T-helper 17 cell (primary cell): ENCODE measurements around the gene LNX1. TPM values are rescaled to one million over a fixed set of nuclear protein-coding genes. Genes with fewer than 3 reads are reported as not detected.

Experiments used
- ATAC-seq: fragments of 150-1000 bp; cut with Tn5 transposase; 2 replicates; pipeline ENCODE4 v1.10.0; 2021; ENCODE audit warnings: mild to moderate bottlenecking, moderate library complexity
- DNase-seq, 3 donors: peaks; one replicate each; pipeline versions ENCODE4 v3.0.0 to v3.0.0-alpha.2; 2020 to 2021
- H3K9me3 ChIP-seq: one replicate; pipeline ENCODE4 v1.7.0; 2013; ENCODE audit warnings: low read length, mild to moderate bottlenecking; ENCODE audit not compliant: control insufficient read depth, poor library complexity, severe bottlenecking
- H3K27ac Mint-ChIP-seq: one replicate; pipeline ENCODE4 v1.8.0; 2022; ENCODE audit warnings: mild to moderate bottlenecking, moderate library complexity, mixed read lengths
- H3K27me3 Mint-ChIP-seq: one replicate; pipeline ENCODE4 v1.8.0; 2022; ENCODE audit warnings: mixed read lengths
- H3K36me3 Mint-ChIP-seq: one replicate; pipeline ENCODE4 v1.8.0; 2022; ENCODE audit warnings: low read depth, mixed read lengths
- H3K4me1 Mint-ChIP-seq: one replicate; pipeline ENCODE4 v1.8.0; 2022; ENCODE audit warnings: mild to moderate bottlenecking, mixed read lengths
- H3K4me3 Mint-ChIP-seq: one replicate; pipeline ENCODE4 v1.8.0; 2022; ENCODE audit warnings: mild to moderate bottlenecking, moderate library complexity, mixed read lengths
- total RNA-seq, 4 donors: library from RNA in 2 of 4; stranded (reverse) in 2 of 4; gene quantifications; one replicate each; pipeline ENCODE4 v1.2.3 and lab custom pipeline; 2022 to 2026

LNX1 gene
- total RNA-seq, 2 donors from 2014 or later = not detected

DNA sequence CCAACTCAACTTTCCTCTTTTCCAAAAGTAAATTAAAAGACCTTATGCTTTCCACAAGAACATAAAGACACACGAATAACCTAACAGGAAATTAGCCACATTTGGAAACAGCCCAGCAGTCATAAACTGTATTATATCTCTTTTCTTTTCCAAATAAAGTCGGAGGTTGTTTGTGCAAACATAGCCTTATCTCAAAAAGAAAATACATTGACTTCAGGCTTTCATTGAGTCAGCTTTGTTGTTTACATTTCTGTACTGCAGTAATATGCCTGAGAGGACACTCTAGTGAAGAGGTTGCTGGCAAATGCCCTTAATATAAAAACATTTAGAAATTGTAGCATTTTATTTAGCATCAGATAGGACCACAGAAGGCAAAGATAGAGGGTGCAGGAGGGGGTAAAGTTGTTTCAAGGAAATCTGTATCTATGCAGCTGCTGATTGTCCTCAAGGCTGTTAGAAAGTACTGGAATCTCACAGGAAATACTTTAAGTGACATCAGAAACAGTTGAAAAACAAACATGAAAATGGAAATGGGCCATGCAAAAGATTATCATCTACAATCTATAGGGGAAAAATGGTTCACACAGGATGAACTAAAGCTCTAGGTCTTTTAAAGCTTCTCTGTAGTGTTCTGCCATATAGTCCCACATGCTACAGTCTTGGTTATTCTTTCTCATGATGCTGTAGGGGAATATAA lies 14.5 kb downstream of the LNX1 start:
- no peak overlapping the region for H3K4me3 Mint-ChIP-seq
- H3K36me3 Mint-ChIP-seq = no peaks in the 10 kb centered on the region
- H3K9me3 ChIP-seq = no peaks in the 10 kb centered on the region
- ATAC-seq = no peak
- no peaks in the 10 kb centered on the region for H3K4me1 Mint-ChIP-seq
- peaks cover 12% of the 10 kb centered on the region for H3K27me3 Mint-ChIP-seq
- DNase-seq = no peak
- H3K27ac Mint-ChIP-seq = no peak overlapping the region

DNA sequence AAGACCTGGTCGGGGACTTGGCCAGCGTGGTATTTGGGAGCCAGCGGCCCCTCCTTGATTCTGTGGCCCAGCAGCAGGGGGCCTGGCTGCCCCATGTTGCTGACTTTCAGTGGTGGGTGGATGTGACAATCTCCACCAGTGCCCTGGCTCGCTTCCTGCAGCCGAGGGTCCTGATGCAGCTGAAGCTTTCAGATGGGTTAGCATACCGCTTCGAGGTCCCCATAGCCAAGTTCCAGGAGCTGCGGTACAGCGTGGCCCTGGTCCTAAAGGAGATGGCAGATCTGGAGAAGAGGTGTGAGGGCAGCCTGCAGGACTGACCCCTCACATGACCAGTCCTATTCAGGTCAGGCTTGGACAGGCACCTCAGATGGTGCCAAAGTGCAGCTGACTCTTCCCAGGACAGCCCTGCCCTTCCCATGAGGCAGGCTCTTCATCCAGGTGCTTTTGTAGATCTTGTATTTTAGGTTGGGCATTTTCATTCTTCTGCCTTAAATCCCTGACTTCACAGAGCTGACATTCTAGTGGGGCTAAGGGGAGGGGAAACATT lies 15.1 kb downstream of the LNX1 start:
- H3K27ac Mint-ChIP-seq = no peak overlapping the region
- no peaks in the 10 kb centered on the region for H3K9me3 ChIP-seq
- no peaks in the 10 kb centered on the region for H3K4me1 Mint-ChIP-seq
- peaks cover 12% of the 10 kb centered on the region for H3K27me3 Mint-ChIP-seq
- no peaks in the 10 kb centered on the region for H3K36me3 Mint-ChIP-seq
- DNase-seq (no peak), ATAC-seq (no peak)
- H3K4me3 Mint-ChIP-seq = no peak overlapping the region

DNA sequence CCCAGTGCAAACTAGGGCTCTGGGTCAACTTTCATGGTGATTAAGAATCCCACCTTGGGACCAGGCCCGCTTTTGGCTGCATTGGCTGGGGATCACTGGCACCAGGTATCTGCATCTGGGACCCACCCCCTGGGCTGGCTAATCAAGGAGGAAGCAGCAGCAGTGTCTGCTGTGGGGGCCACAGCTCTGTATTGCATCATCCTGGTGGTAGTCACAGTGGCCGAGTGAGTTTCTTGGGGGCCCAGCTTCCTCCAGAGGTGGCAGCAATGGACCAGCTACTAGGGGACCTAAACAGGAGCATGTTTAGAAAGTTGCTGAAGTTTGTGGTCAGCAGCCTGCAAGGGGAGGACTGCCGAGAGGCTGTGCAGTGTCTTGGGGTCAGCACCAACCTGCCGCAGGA lies 15.7 kb downstream of the LNX1 start:
- ATAC-seq (no peak), DNase-seq (no peak)
- no peaks in the 10 kb centered on the region for H3K36me3 Mint-ChIP-seq
- H3K4me1 Mint-ChIP-seq = no peaks in the 10 kb centered on the region
- H3K27ac Mint-ChIP-seq = no peak overlapping the region
- H3K4me3 Mint-ChIP-seq = no peak overlapping the region
- H3K27me3 Mint-ChIP-seq = peaks cover 11% of the 10 kb centered on the region
- no peaks in the 10 kb centered on the region for H3K9me3 ChIP-seq

GRCh38 chr4:53574528-53574927 lies 16.8 kb downstream of the LNX1 start:
- H3K36me3 Mint-ChIP-seq = no peaks in the 10 kb centered on the region
- no peak overlapping the region for H3K4me3 Mint-ChIP-seq
- H3K27ac Mint-ChIP-seq = no peak overlapping the region
- no peaks in the 10 kb centered on the region for H3K9me3 ChIP-seq
- ATAC-seq = no peak
- no peak for DNase-seq
- H3K27me3 Mint-ChIP-seq = peaks cover 5% of the 10 kb centered on the region
- H3K4me1 Mint-ChIP-seq = no peaks in the 10 kb centered on the region

DNA sequence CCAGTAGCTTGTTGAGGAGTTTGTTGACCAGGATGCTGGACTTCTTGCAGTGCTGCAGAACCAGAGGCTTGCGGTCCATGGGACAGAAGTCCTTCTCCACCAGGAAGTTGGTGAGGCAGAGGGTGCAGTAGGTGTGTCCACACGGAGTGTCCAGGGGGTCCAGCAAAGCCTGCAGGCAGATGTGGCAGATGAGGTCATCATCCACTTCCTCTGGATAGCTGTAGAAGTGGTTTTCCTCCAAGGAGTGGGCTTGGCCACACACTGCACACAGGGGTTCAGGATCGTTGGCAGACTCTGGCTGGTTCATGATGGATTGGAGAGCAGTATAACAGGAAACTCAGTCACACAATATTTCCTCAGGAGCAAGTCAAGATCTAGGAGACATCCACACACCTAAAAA lies 17.6 kb downstream of the LNX1 start:
- Mint-ChIP-seq H3K27me3 (peaks cover 5% of the 10 kb centered on the region), H3K27ac (no peak overlapping the region), H3K4me3 (no peak overlapping the region), H3K36me3 (no peaks in the 10 kb centered on the region), H3K4me1 (no peaks in the 10 kb centered on the region)
- DNase-seq (no peak), ATAC-seq (no peak)
- H3K9me3 ChIP-seq = no peaks in the 10 kb centered on the region

GRCh38 chr4:53572600-53572994 lies 18.7 kb downstream of the LNX1 start:
- ATAC-seq = no peak
- Mint-ChIP-seq H3K27me3 (peaks cover 5% of the 10 kb centered on the region), H3K36me3 (no peaks in the 10 kb centered on the region), H3K4me1 (no peaks in the 10 kb centered on the region), H3K27ac (no peak overlapping the region), H3K4me3 (no peak overlapping the region)
- no peaks in the 10 kb centered on the region for H3K9me3 ChIP-seq
- no peak for DNase-seq

DNA sequence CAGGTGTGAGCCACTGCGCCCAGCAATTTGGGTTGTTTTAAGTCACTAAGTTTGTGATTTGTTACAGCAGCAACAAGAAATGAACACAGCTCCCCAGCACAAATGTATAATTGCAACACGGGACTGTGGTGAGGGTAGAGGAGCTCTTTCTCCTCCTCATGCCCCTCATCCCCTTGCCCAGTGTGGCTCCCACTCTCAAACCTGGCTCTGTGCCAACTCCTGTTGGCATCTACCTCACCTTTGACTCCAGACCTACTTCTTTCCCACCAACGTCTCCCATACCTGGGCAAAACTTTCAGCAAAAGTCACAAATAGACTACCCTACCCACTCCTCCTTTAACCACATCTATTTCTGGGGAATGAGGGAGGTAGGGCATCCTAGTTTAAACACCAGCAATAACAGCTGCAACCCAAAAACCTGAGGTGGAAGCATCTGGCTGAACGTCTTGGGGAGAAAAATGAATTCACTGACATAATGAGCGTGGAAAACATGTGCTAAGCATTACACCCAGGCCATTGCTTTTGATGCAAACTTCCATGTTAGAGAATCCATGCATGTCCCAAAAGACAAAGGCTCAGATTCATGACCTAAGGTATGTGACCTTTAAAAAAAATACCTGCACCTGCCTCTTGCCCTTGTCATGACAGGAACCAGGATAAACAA lies 19.2 kb downstream of the LNX1 start:
- no peaks in the 10 kb centered on the region for H3K9me3 ChIP-seq
- peaks cover 5% of the 10 kb centered on the region for H3K27me3 Mint-ChIP-seq
- ATAC-seq (no peak), DNase-seq (no peak)
- no peaks in the 10 kb centered on the region for H3K36me3 Mint-ChIP-seq
- no peak overlapping the region for H3K4me3 Mint-ChIP-seq
- no peak overlapping the region for H3K27ac Mint-ChIP-seq
- no peaks in the 10 kb centered on the region for H3K4me1 Mint-ChIP-seq

GRCh38 chr4:53563824-53564223 lies 27.5 kb downstream of the LNX1 start:
- no peak for DNase-seq
- H3K9me3 ChIP-seq = no peaks in the 10 kb centered on the region
- ATAC-seq = no peak
- H3K27ac Mint-ChIP-seq = no peak overlapping the region
- H3K36me3 Mint-ChIP-seq = no peaks in the 10 kb centered on the region
- H3K27me3 Mint-ChIP-seq = peaks cover 30% of the 10 kb centered on the region
- no peak overlapping the region for H3K4me3 Mint-ChIP-seq
- no peaks in the 10 kb centered on the region for H3K4me1 Mint-ChIP-seq

DNA sequence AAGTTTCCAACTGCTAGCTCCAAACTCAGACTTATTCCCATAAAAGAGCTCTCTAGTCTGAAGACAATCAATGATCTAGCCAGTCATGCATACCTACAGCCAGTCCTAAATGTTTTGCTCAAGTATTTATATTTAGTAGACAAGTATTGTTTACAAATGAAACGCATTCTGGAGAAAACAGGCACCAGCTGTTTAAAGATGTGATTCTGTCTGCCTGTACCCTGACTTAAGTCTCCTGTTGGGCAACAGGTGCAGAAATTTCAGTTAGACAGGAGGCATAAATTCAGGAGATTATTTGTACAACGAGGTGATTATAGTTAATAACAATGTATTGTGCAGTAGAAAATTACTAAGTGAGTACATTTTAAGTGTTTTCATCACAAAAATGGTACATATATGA lies 28.9 kb downstream of the LNX1 start:
- no peaks in the 10 kb centered on the region for H3K9me3 ChIP-seq
- H3K4me3 Mint-ChIP-seq = no peak overlapping the region
- no peak for ATAC-seq
- H3K36me3 Mint-ChIP-seq = no peaks in the 10 kb centered on the region
- DNase-seq = no peak
- H3K27ac Mint-ChIP-seq = no peak overlapping the region
- H3K27me3 Mint-ChIP-seq = peaks cover 42% of the 10 kb centered on the region
- no peaks in the 10 kb centered on the region for H3K4me1 Mint-ChIP-seq

GRCh38 chr4:53559021-53559620 lies 32.2 kb downstream of the LNX1 start:
- no peak overlapping the region for H3K27ac Mint-ChIP-seq
- H3K9me3 ChIP-seq = no peaks in the 10 kb centered on the region

DNA sequence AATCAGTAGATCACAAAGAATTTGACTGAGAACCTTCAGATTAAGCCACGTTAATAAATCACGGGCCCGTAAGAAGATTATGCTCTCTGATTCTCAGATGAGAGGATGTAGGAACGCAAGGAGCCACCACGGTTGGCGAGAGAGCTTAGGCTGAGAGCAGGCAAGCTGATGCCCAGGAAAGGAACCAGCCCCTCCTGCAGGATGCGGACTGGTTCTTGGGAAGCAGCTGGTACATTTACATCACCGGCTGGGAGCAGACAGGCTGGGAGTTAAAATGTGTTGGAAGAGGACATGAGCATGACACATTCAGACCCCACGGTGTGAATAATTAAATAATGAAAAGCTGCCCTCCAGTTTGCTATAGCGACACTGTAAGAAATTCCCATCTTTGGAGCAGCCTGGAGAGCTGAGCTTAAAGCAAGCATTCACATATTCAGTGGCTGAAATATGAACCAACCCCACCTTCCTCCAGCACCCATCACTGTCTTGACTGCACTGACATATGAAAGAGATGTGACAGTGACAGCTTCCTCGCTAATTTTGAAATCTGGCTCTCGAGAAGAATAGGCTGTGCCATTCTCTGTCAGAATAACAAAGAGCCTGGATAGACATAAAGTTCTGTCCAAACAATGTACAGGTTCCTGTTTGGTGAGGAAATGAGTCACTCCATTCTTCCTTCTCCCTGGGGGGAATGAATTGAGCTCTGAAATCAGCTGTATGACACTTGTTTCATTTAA lies 33.1 kb downstream of the LNX1 start:
- H3K4me3 Mint-ChIP-seq = no peak overlapping the region
- no peaks in the 10 kb centered on the region for H3K9me3 ChIP-seq
- peaks cover 43% of the 10 kb centered on the region for H3K27me3 Mint-ChIP-seq
- H3K27ac Mint-ChIP-seq = no peak overlapping the region
- ATAC-seq = no peak
- DNase-seq = no peak
- H3K4me1 Mint-ChIP-seq = no peaks in the 10 kb centered on the region
- no peaks in the 10 kb centered on the region for H3K36me3 Mint-ChIP-seq

More at GRCh38 chr4:53559021-53559620, 32.2 kb downstream of the LNX1 start:
- Mint-ChIP-seq H3K36me3 (no peaks in the 10 kb centered on the region), H3K27me3 (peaks cover 39% of the 10 kb centered on the region), H3K4me3 (no peak overlapping the region), H3K4me1 (no peaks in the 10 kb centered on the region)
- ATAC-seq (no peak), DNase-seq (no peak)

GRCh38 chr4:53557669-53558064 lies 33.6 kb downstream of the LNX1 start:
- Mint-ChIP-seq H3K4me1 (no peaks in the 10 kb centered on the region), H3K27ac (no peak overlapping the region)

GRCh38 chr4:53556651-53557050 lies 34.6 kb downstream of the LNX1 start:
- no peak overlapping the region for H3K27ac Mint-ChIP-seq
- no peak overlapping the region for H3K4me3 Mint-ChIP-seq
- ATAC-seq (no peak), DNase-seq (no peak)
- no peaks in the 10 kb centered on the region for H3K9me3 ChIP-seq
- H3K36me3 Mint-ChIP-seq = no peaks in the 10 kb centered on the region
- H3K4me1 Mint-ChIP-seq = no peaks in the 10 kb centered on the region
- H3K27me3 Mint-ChIP-seq = peaks cover 41% of the 10 kb centered on the region

More at GRCh38 chr4:53557669-53558064, 33.6 kb downstream of the LNX1 start:
- Mint-ChIP-seq H3K4me3 (no peak overlapping the region), H3K27me3 (peaks cover 47% of the 10 kb centered on the region), H3K36me3 (no peaks in the 10 kb centered on the region)
- ATAC-seq (no peak), DNase-seq (no peak)
- no peaks in the 10 kb centered on the region for H3K9me3 ChIP-seq
